ENCODE measurements around the gene TPCN1. TPM values are rescaled to one million over a fixed set of nuclear protein-coding genes. Genes with fewer than 3 reads are reported as not detected.

Gene TPCN1
- total RNA-seq, 2 donors from 2014 or later = 18.9 to 30.8 TPM

- H3K4me3 ChIP-seq (ENCODE audit: low read length) = no peak overlapping the region
- H3K9me3 ChIP-seq (ENCODE audit: control insufficient read depth, low read length) = peaks cover 7% of the 10 kb centered on the region
- H3K9me3 Mint-ChIP-seq = peaks cover 5% of the 10 kb centered on the region
- no peak overlapping the region for H3K27ac Mint-ChIP-seq
- no peak overlapping the region for H3K27ac ChIP-seq (ENCODE audit: low read depth, low read length)
- H3K4me3 Mint-ChIP-seq = no peak overlapping the region
- peaks cover 11% of the 10 kb centered on the region for H3K27me3 Mint-ChIP-seq (ENCODE audit: insufficient read depth)
- peaks cover 6% of the 10 kb centered on the region for H3K4me1 ChIP-seq (ENCODE audit: control insufficient read depth, insufficient read depth, low read length)
- H3K36me3 Mint-ChIP-seq (ENCODE audit: low read depth) = peaks cover 9% of the 10 kb centered on the region
- no peak for DNase-seq
- WGBS, 2 experiments (ENCODE audit: insufficient coverage in 1 of 2, insufficient read length in 1 of 2) = 91 to 98% methylated on average over 5 to 6 of the region's 6 CpGs
- peaks cover 16% of the 10 kb centered on the region for H3K4me1 Mint-ChIP-seq
- TF ChIP-seq CTCF (conservative IDR thresholded peaks at IDR 0.05) = no peak
- H3K36me3 ChIP-seq (ENCODE audit: control insufficient read depth, insufficient read depth, low read length) = no peaks in the 10 kb centered on the region
- no peak overlapping the region for H3K9ac ChIP-seq (ENCODE audit: extremely low read depth, low read length, poor library complexity, severe bottlenecking)
- H3K27me3 ChIP-seq (ENCODE audit: control insufficient read depth, insufficient read depth, low read length, poor library complexity, severe bottlenecking) = peaks cover 28% of the 10 kb centered on the region
Observed at GRCh38 chr12:113261847-113262470, 40.7 kb downstream of the TPCN1 start.

DNA sequence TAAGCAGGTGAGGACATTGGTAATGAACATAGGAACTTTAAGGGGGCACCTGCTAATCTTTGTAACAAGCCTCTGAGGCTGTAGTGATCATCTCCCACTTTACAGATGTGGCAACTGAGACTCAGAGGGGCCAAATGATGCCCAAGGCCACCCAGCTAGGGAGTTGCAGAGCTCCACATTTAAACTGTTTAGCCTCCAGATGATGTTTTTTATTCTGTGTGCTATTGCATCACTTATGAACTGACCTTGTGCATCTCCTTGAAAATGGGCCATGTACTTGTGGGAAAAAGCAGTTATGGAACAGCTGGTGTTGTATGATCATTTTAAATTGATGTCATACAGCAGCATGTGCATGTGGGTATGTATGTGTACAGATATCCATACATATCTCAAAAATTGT lies 41.4 kb downstream of the TPCN1 start:
- no peak overlapping the region for H3K27ac ChIP-seq (ENCODE audit: low read depth, low read length)
- H3K4me1 ChIP-seq (ENCODE audit: control insufficient read depth, insufficient read depth, low read length) = peaks cover 6% of the 10 kb centered on the region
- peaks cover 1% of the 10 kb centered on the region for H3K9me3 Mint-ChIP-seq
- TF ChIP-seq CTCF (conservative IDR thresholded peaks at IDR 0.05) = no peak
- peaks cover 21% of the 10 kb centered on the region for H3K27me3 ChIP-seq (ENCODE audit: control insufficient read depth, insufficient read depth, low read length, poor library complexity, severe bottlenecking)
- no peak for DNase-seq
- H3K4me3 ChIP-seq (ENCODE audit: low read length) = no peak overlapping the region
- H3K36me3 Mint-ChIP-seq (ENCODE audit: low read depth) = peaks cover 11% of the 10 kb centered on the region
- H3K27me3 Mint-ChIP-seq (ENCODE audit: insufficient read depth) = peaks cover 5% of the 10 kb centered on the region
- peaks cover 16% of the 10 kb centered on the region for H3K4me1 Mint-ChIP-seq
- H3K27ac Mint-ChIP-seq = no peak overlapping the region
- H3K4me3 Mint-ChIP-seq = no peak overlapping the region
- H3K9ac ChIP-seq (ENCODE audit: extremely low read depth, low read length, poor library complexity, severe bottlenecking) = no peak overlapping the region
- no peaks in the 10 kb centered on the region for H3K9me3 ChIP-seq (ENCODE audit: control insufficient read depth, low read length)
- H3K36me3 ChIP-seq (ENCODE audit: control insufficient read depth, insufficient read depth, low read length) = no peaks in the 10 kb centered on the region

GRCh38 chr12:113263431-113263963 lies 42.2 kb downstream of the TPCN1 start:
- H3K27ac Mint-ChIP-seq = no peak overlapping the region

More at GRCh38 chr12:113263431-113263963, 42.2 kb downstream of the TPCN1 start:
- Histone ChIP-seq H3K27me3 (ENCODE audit: control insufficient read depth, insufficient read depth, low read length, poor library complexity, severe bottlenecking) (peaks cover 13% of the 10 kb centered on the region), H3K4me3 (ENCODE audit: low read length) (no peak overlapping the region), H3K36me3 (ENCODE audit: control insufficient read depth, insufficient read depth, low read length) (no peaks in the 10 kb centered on the region), H3K4me1 (ENCODE audit: control insufficient read depth, insufficient read depth, low read length) (peaks cover 6% of the 10 kb centered on the region), H3K9me3 (ENCODE audit: control insufficient read depth, low read length) (no peaks in the 10 kb centered on the region), H3K27ac (ENCODE audit: low read depth, low read length) (no peak overlapping the region), H3K9ac (ENCODE audit: extremely low read depth, low read length, poor library complexity, severe bottlenecking) (no peak overlapping the region)
- no peaks in the 10 kb centered on the region for H3K27me3 Mint-ChIP-seq (ENCODE audit: insufficient read depth)
- peaks cover 16% of the 10 kb centered on the region for H3K36me3 Mint-ChIP-seq (ENCODE audit: low read depth)
- no peaks in the 10 kb centered on the region for H3K9me3 Mint-ChIP-seq
- H3K4me1 Mint-ChIP-seq = peaks cover 16% of the 10 kb centered on the region
- TF ChIP-seq CTCF (conservative IDR thresholded peaks at IDR 0.05) = no peak
- no peak overlapping the region for H3K4me3 Mint-ChIP-seq
- WGBS, 2 experiments (ENCODE audit: insufficient coverage in 1 of 2, insufficient read length in 1 of 2) = 86 to 95% methylated on average over 7 to 9 of the region's 9 CpGs
- DNase-seq = no peak

Measured in endodermal cell (in vitro differentiated cells).